NT2/D1 (cell line): ENCODE results near the gene MCM8.

Experiments used
- YY1 ChIP-seq: IDR thresholded peaks from 2 replicates; pipeline ENCODE4 v1.6.1; 2011; ENCODE audit not compliant: insufficient read length, insufficient read depth
- ZNF274 ChIP-seq: IDR thresholded peaks from 2 replicates; pipeline ENCODE4 v1.6.1; 2011; ENCODE audit warnings: mild to moderate bottlenecking, low read depth, low read length

- TF ChIP-seq YY1, result no peak
- TF ChIP-seq ZNF274, result no peak
These were observed 19.9 kb downstream of the MCM8 start for GRCh38 chr20:5970381-5970780.
